Stimulated activated effector memory CD8-positive, alpha-beta T cell treated with anti-CD3 and anti-CD28 coated beads, Interleukin-12 subunit alpha, Interleukin-12 subunit beta, amount 100 ng/mL, for 72 hours (primary cell): Measurements from ENCODE around the gene DDX25.

Experiments used
- ATAC-seq: fragments of 150-1000 bp; cut with Tn5 transposase; 2 replicates; pipeline ENCODE4 v1.10.0; 2021
- DNase-seq, 2 donors: peaks; one replicate each; pipeline ENCODE4 v3.0.0; 2021 to 2022; ENCODE audit warnings: low spot score in 2 of 2
- H3K27ac Mint-ChIP-seq: one replicate; pipeline ENCODE4 v1.8.0; 2022; ENCODE audit warnings: mild to moderate bottlenecking, mixed read lengths
- H3K36me3 Mint-ChIP-seq: one replicate; pipeline ENCODE4 v1.8.0; 2022; ENCODE audit warnings: mild to moderate bottlenecking, mixed read lengths
- H3K4me1 Mint-ChIP-seq: one replicate; pipeline ENCODE4 v1.8.0; 2022; ENCODE audit warnings: mixed read lengths
- H3K4me3 Mint-ChIP-seq: one replicate; pipeline ENCODE4 v1.8.0; 2022; ENCODE audit warnings: mild to moderate bottlenecking, mixed read lengths
- H3K9me3 Mint-ChIP-seq: one replicate; pipeline ENCODE4 v1.8.0; 2022; ENCODE audit warnings: mixed read lengths

The DDX25 gene

GRCh38 chr11:125940145-125940544 lies 35.8 kb downstream of the DDX25 start:
- peaks cover 11% of the 10 kb centered on the region for H3K4me1 Mint-ChIP-seq
- no peak for DNase-seq
- no peak overlapping the region for H3K4me3 Mint-ChIP-seq
- no peaks in the 10 kb centered on the region for H3K36me3 Mint-ChIP-seq
- H3K27ac Mint-ChIP-seq = no peak overlapping the region
- no peak for ATAC-seq
- no peaks in the 10 kb centered on the region for H3K9me3 Mint-ChIP-seq

- H3K36me3 Mint-ChIP-seq = no peaks in the 10 kb centered on the region
- no peak overlapping the region for H3K4me3 Mint-ChIP-seq
- H3K4me1 Mint-ChIP-seq = peaks cover 11% of the 10 kb centered on the region
- H3K27ac Mint-ChIP-seq = no peak overlapping the region
- H3K9me3 Mint-ChIP-seq = no peaks in the 10 kb centered on the region
- no peak for ATAC-seq
- DNase-seq = no peak
Measured at GRCh38 chr11:125941267-125941618, 36.9 kb downstream of the DDX25 start.

- Mint-ChIP-seq H3K4me3 (no peak overlapping the region), H3K36me3 (no peaks in the 10 kb centered on the region), H3K27ac (peak overlapping the region; percentile 55), H3K9me3 (no peaks in the 10 kb centered on the region), H3K4me1 (peaks cover 11% of the 10 kb centered on the region)
- peak; percentile 65 for ATAC-seq
- peak; percentile 14 to 69 for DNase-seq
Measured at GRCh38 chr11:125941619-125942611, 37.6 kb downstream of the DDX25 start.

- ATAC-seq = no peak
- Mint-ChIP-seq H3K4me3 (no peak overlapping the region), H3K4me1 (peaks cover 11% of the 10 kb centered on the region), H3K9me3 (no peaks in the 10 kb centered on the region), H3K36me3 (no peaks in the 10 kb centered on the region), H3K27ac (no peak overlapping the region)
- no peak for DNase-seq
Measured at GRCh38 chr11:125942771-125943428, 38.6 kb downstream of the DDX25 start.

- H3K27ac Mint-ChIP-seq = no peak overlapping the region
Measured at GRCh38 chr11:125943661-125944349, 39.5 kb downstream of the DDX25 start.

GRCh38 chr11:125944350-125945010 lies 40.2 kb downstream of the DDX25 start:
- Mint-ChIP-seq H3K27ac (no peak overlapping the region), H3K9me3 (no peaks in the 10 kb centered on the region), H3K4me3 (no peak overlapping the region), H3K4me1 (peaks cover 11% of the 10 kb centered on the region), H3K36me3 (no peaks in the 10 kb centered on the region)
- DNase-seq (no peak), ATAC-seq (no peak)

More at GRCh38 chr11:125943661-125944349, 39.5 kb downstream of the DDX25 start:
- no peaks in the 10 kb centered on the region for H3K9me3 Mint-ChIP-seq
- H3K4me1 Mint-ChIP-seq = peaks cover 11% of the 10 kb centered on the region
- no peak for DNase-seq
- H3K36me3 Mint-ChIP-seq = no peaks in the 10 kb centered on the region
- H3K4me3 Mint-ChIP-seq = no peak overlapping the region
- no peak for ATAC-seq

GRCh38 chr11:125945011-125945796 lies 40.9 kb downstream of the DDX25 start:
- ATAC-seq = no peak
- H3K27ac Mint-ChIP-seq = no peak overlapping the region
- H3K9me3 Mint-ChIP-seq = no peaks in the 10 kb centered on the region
- H3K4me1 Mint-ChIP-seq = peaks cover 11% of the 10 kb centered on the region
- no peak overlapping the region for H3K4me3 Mint-ChIP-seq
- no peaks in the 10 kb centered on the region for H3K36me3 Mint-ChIP-seq
- DNase-seq = no peak

- no peaks in the 10 kb centered on the region for H3K36me3 Mint-ChIP-seq
Measured at GRCh38 chr11:125945797-125946520, 41.7 kb downstream of the DDX25 start, which contains the start of gene VSIG10L2. Gene VSIG10L2 (plus strand): TSS chr11:125946044. CDS start chr11:125946056, 12 bp downstream.

GRCh38 chr11:125946712-125947418 lies 42.6 kb downstream of the DDX25 start:
- no peak for ATAC-seq
- no peaks in the 10 kb centered on the region for H3K36me3 Mint-ChIP-seq
- no peak overlapping the region for H3K4me3 Mint-ChIP-seq
- H3K9me3 Mint-ChIP-seq = no peaks in the 10 kb centered on the region
- no peak overlapping the region for H3K27ac Mint-ChIP-seq
- H3K4me1 Mint-ChIP-seq = peaks cover 8% of the 10 kb centered on the region
- DNase-seq = no peak

More at GRCh38 chr11:125945797-125946520, 41.7 kb downstream of the DDX25 start, which contains the start of gene VSIG10L2:
- no peak within 1 kb of the TSS for H3K4me3 Mint-ChIP-seq
- H3K27ac Mint-ChIP-seq = no peak within 1 kb of the TSS
- H3K4me1 Mint-ChIP-seq = peaks cover 11% of the 10 kb centered on the region
- no peaks in the 10 kb centered on the region for H3K9me3 Mint-ChIP-seq
- DNase-seq (no peak), ATAC-seq (no peak)

GRCh38 chr11:125947419-125948277 lies 43.3 kb downstream of the DDX25 start:
- H3K4me3 Mint-ChIP-seq = no peak overlapping the region
- peaks cover under 1% of the 10 kb centered on the region for H3K4me1 Mint-ChIP-seq
- H3K27ac Mint-ChIP-seq = no peak overlapping the region
- no peaks in the 10 kb centered on the region for H3K9me3 Mint-ChIP-seq
- DNase-seq (no peak), ATAC-seq (no peak)
- H3K36me3 Mint-ChIP-seq = no peaks in the 10 kb centered on the region

- Mint-ChIP-seq H3K4me1 (no peaks in the 10 kb centered on the region), H3K4me3 (no peak overlapping the region), H3K36me3 (no peaks in the 10 kb centered on the region), H3K27ac (no peak overlapping the region), H3K9me3 (no peaks in the 10 kb centered on the region)
- DNase-seq = no peak
- ATAC-seq = no peak
Measured at GRCh38 chr11:125948278-125949051, 44.2 kb downstream of the DDX25 start.
